Measurements from ENCODE around the gene ANGPTL7.

The ANGPTL7 gene

DNA sequence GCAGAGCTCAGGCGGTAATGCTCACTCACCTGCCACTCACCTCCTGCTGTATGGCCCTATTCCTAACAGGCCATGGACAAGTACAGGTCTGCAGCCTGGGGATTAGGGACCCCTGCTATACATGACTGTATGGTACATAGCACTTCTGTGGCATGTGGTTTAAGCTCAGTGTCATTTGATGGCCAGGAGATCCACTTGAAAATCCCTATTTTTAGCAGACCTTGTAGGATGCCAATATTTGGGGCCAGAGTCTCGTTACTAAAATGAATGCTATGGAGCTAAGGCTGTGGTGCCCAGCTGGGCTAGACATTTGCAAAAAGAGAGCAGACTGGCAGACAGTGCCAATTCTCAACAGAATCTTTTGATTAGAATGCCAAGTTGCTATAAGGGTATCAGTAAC lies 1.7 kb upstream of the ANGPTL7 start:
- Histone ChIP-seq H3K4me3 (ENCODE audit: low read length) (no peak overlapping the region), H3K27ac (ENCODE audit: low read depth, low read length) (no peak overlapping the region), H3K27me3 (ENCODE audit: insufficient read depth, low read length) (no peaks in the 10 kb centered on the region), H3K9me3 (ENCODE audit: insufficient read depth, low read depth, low read length) (no peaks in the 10 kb centered on the region), H3K36me3 (ENCODE audit: insufficient read depth, low read length) (peaks cover 71% of the 10 kb centered on the region), H3K4me1 (ENCODE audit: insufficient read depth, low read length) (peaks cover 9% of the 10 kb centered on the region; the same call in 1 of the 2 replicates), H3K9ac (ENCODE audit: low read depth, low read length) (no peak overlapping the region)
- WGBS: 92% methylated on average over 2 of the region's 2 CpGs

DNA sequence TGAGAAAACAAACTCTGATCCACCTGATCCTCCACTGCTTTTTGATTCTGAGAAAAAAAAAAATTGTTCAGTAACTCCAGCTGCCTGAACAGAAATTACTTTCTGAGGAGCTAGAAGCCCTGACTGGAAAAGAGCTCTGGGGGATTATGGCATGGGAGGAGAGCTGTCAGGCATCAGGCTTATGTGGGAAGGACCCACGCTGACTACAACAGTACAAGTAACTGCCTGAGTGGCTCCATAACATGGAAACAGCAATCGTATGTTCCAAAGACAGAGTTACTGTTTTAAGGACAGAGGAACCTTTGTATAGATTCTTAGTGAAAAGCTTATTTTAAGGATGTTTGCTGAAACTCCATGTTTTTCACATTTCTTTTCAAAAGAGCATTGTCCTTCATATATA lies 1.2 kb upstream of the ANGPTL7 start:
- H3K9ac ChIP-seq (ENCODE audit: low read depth, low read length): no peak overlapping the region
- H3K9me3 ChIP-seq (ENCODE audit: insufficient read depth, low read depth, low read length): no peaks in the 10 kb centered on the region
- no peak overlapping the region for H3K4me3 ChIP-seq (ENCODE audit: low read length)
- no peaks in the 10 kb centered on the region for H3K27me3 ChIP-seq (ENCODE audit: insufficient read depth, low read length)
- H3K36me3 ChIP-seq (ENCODE audit: insufficient read depth, low read length): peaks cover 70% of the 10 kb centered on the region
- H3K4me1 ChIP-seq (ENCODE audit: insufficient read depth, low read length): peaks cover 9% of the 10 kb centered on the region; the same call in 1 of the 2 replicates
- WGBS: 93% methylated on average over 2 of the region's 2 CpGs
- H3K27ac ChIP-seq (ENCODE audit: low read depth, low read length): no peak overlapping the region

DNA sequence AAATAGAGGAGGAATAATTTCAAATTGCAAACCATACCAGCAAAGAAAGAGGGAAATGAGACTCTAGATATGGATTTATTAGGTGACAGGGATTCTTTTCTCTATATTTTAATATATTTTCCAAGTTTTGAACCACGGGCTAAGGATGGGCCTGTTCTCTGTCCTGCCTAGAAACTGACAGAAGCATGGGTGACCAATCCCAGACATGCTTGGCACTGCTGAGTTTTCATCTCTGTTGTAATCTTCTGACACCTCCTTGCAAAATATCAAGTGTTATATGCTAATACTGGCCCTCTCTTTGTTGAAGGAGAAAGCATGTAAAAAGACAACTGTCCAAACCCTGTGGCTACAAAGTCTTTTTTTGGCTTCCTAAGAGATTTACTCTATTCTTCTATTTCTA lies 774 bp upstream of the ANGPTL7 start:
- no peak overlapping the region for H3K9ac ChIP-seq (ENCODE audit: low read depth, low read length)
- WGBS: 100% methylated on average over 1 of the region's 1 CpG
- peaks cover 73% of the 10 kb centered on the region for H3K36me3 ChIP-seq (ENCODE audit: insufficient read depth, low read length)
- H3K4me1 ChIP-seq (ENCODE audit: insufficient read depth, low read length): peaks cover 9% of the 10 kb centered on the region; the same call in 1 of the 2 replicates
- H3K9me3 ChIP-seq (ENCODE audit: insufficient read depth, low read depth, low read length): no peaks in the 10 kb centered on the region
- H3K27me3 ChIP-seq (ENCODE audit: insufficient read depth, low read length): no peaks in the 10 kb centered on the region
- no peak overlapping the region for H3K4me3 ChIP-seq (ENCODE audit: low read length)
- H3K27ac ChIP-seq (ENCODE audit: low read depth, low read length): no peak overlapping the region

DNA sequence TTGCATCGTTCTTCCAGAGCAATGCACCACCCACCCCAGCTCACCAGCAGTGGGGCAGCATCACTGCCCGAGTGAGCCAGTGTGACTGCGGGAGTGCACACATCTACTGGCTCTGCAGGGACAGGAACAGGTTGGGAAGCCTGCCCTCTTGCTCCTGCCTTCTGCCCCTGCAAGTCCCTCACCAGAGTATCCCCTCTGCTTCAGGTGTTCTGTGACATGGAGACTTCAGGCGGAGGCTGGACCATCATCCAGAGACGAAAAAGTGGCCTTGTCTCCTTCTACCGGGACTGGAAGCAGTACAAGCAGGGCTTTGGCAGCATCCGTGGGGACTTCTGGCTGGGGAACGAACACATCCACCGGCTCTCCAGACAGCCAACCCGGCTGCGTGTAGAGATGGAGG lies 4.2 kb downstream of the ANGPTL7 start:
- Histone ChIP-seq H3K36me3 (ENCODE audit: insufficient read depth, low read length) (peaks cover 85% of the 10 kb centered on the region), H3K27me3 (ENCODE audit: insufficient read depth, low read length) (no peaks in the 10 kb centered on the region), H3K4me3 (ENCODE audit: low read length) (no peak overlapping the region), H3K27ac (ENCODE audit: low read depth, low read length) (no peak overlapping the region), H3K9me3 (ENCODE audit: insufficient read depth, low read depth, low read length) (no peaks in the 10 kb centered on the region), H3K4me1 (ENCODE audit: insufficient read depth, low read length) (peaks cover 9% of the 10 kb centered on the region; the same call in 1 of the 2 replicates), H3K9ac (ENCODE audit: low read depth, low read length) (no peak overlapping the region)
- WGBS: 96% methylated on average over 11 of the region's 11 CpGs

DNA sequence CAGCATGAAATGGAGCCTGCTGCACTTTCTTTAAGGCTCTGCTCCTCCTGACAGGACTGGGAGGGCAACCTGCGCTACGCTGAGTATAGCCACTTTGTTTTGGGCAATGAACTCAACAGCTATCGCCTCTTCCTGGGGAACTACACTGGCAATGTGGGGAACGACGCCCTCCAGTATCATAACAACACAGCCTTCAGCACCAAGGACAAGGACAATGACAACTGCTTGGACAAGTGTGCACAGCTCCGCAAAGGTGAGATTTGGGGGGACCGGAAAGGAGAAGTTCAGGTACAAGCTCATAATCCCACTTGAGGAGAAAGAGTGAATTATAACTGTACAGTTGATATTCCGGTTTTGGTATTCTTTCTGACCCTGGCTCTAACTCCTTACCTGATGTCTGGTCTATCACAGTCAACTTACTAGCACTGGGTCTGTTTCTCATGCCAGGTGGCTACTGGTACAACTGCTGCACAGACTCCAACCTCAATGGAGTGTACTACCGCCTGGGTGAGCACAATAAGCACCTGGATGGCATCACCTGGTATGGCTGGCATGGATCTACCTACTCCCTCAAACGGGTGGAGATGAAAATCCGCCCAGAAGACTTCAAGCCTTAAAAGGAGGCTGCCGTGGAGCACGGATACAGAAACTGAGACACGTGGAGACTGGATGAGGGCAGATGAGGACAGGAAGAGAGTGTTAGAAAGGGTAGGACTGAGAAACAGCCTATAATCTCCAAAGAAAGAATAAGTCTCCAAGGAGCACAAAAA lies 5.4 kb downstream of the ANGPTL7 start:
- H3K4me3 ChIP-seq (ENCODE audit: low read length): no peak overlapping the region
- no peak overlapping the region for H3K27ac ChIP-seq (ENCODE audit: low read depth, low read length)
- H3K9me3 ChIP-seq (ENCODE audit: insufficient read depth, low read depth, low read length): no peaks in the 10 kb centered on the region
- no peaks in the 10 kb centered on the region; the same call in 1 of the 2 replicates for H3K4me1 ChIP-seq (ENCODE audit: insufficient read depth, low read length)
- 93% methylated on average over 14 of the region's 14 CpGs for WGBS
- H3K36me3 ChIP-seq (ENCODE audit: insufficient read depth, low read length): peaks cover 91% of the 10 kb centered on the region
- H3K27me3 ChIP-seq (ENCODE audit: insufficient read depth, low read length): no peaks in the 10 kb centered on the region
- no peak overlapping the region for H3K9ac ChIP-seq (ENCODE audit: low read depth, low read length)

DNA sequence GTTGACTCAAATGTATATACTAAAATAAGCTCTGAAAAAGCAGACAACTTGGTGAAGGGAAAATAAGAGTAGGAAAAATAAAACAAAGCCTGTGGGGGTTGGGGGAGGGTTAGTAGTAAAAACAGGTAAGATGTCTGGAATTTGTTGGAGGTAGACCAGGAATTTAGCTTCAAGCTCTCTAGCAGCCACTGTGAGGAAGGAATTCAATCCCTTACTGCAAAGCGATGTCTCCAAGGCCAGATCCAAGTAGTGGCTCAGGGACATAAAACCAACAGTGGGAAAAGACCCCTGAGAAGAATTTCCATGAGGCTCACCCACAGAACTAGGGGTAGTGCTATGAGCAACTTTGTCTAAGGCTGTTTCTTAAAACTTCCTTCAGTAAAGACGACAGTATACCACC lies 7.8 kb downstream of the ANGPTL7 start:
- peak overlapping the region; percentile 24; the same call in 1 of the 2 replicates for H3K9ac ChIP-seq (ENCODE audit: low read depth, low read length)
- no peaks in the 10 kb centered on the region for H3K9me3 ChIP-seq (ENCODE audit: insufficient read depth, low read depth, low read length)
- 96% methylated on average over 2 of the region's 2 CpGs for WGBS
- H3K27me3 ChIP-seq (ENCODE audit: insufficient read depth, low read length): no peaks in the 10 kb centered on the region
- H3K4me3 ChIP-seq (ENCODE audit: low read length): no peak overlapping the region
- no peaks in the 10 kb centered on the region; the same call in 1 of the 2 replicates for H3K4me1 ChIP-seq (ENCODE audit: insufficient read depth, low read length)
- peaks cover 89% of the 10 kb centered on the region for H3K36me3 ChIP-seq (ENCODE audit: insufficient read depth, low read length)
- no peak overlapping the region for H3K27ac ChIP-seq (ENCODE audit: low read depth, low read length)

DNA sequence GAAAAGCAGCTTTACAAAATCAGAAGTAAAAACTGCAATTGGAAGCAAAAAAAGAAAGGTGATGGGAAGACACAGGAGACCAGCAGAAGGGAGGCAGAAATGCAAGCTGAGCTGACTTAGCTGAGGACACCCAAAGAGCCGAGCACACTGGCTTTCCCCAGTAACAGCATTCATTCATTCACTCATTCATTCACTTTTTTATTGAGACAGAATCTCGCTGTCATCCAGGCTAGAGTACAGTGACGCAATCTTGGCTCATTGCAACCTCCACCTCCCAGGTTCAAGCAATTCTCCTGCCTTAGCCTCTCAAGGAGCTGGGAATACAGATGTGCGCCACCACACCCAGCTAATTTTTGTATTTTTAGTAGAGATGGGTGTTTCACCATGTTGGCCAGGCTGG lies 8.2 kb downstream of the ANGPTL7 start:
- Histone ChIP-seq H3K4me1 (ENCODE audit: insufficient read depth, low read length) (no peaks in the 10 kb centered on the region; the same call in 1 of the 2 replicates), H3K9me3 (ENCODE audit: insufficient read depth, low read depth, low read length) (no peaks in the 10 kb centered on the region), H3K9ac (ENCODE audit: low read depth, low read length) (peak overlapping the region; percentile 24; the same call in 1 of the 2 replicates), H3K27ac (ENCODE audit: low read depth, low read length) (no peak overlapping the region), H3K27me3 (ENCODE audit: insufficient read depth, low read length) (no peaks in the 10 kb centered on the region), H3K4me3 (ENCODE audit: low read length) (no peak overlapping the region), H3K36me3 (ENCODE audit: insufficient read depth, low read length) (peaks cover 90% of the 10 kb centered on the region)
- 96% methylated on average over 4 of the region's 4 CpGs for WGBS

DNA sequence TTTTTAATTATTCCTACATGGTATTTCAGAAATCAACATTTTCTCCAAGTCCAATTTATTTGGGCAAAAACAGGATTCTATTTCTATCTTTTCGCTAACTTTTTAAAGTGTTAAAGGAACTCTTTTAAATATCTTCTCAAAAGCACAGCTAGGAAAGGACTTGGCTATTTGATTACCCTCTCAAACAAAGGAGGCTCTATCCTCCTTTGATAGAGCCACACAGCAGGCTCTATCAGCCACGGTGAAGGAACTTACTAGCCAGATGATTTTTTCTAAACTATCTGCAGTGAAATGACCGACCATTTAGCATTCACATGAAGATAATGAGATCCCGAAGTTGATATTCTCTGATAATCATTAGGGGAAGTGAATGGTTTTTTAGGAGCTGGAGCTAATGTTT lies 9.1 kb downstream of the ANGPTL7 start:
- no peak overlapping the region for H3K4me3 ChIP-seq (ENCODE audit: low read length)
- H3K4me1 ChIP-seq (ENCODE audit: insufficient read depth, low read length): no peaks in the 10 kb centered on the region; the same call in 1 of the 2 replicates
- H3K27ac ChIP-seq (ENCODE audit: low read depth, low read length): no peak overlapping the region
- no peak overlapping the region for H3K9ac ChIP-seq (ENCODE audit: low read depth, low read length)
- no peaks in the 10 kb centered on the region for H3K27me3 ChIP-seq (ENCODE audit: insufficient read depth, low read length)
- peaks cover 90% of the 10 kb centered on the region for H3K36me3 ChIP-seq (ENCODE audit: insufficient read depth, low read length)
- 87% methylated on average over 4 of the region's 4 CpGs for WGBS
- H3K9me3 ChIP-seq (ENCODE audit: insufficient read depth, low read depth, low read length): no peaks in the 10 kb centered on the region

DNA sequence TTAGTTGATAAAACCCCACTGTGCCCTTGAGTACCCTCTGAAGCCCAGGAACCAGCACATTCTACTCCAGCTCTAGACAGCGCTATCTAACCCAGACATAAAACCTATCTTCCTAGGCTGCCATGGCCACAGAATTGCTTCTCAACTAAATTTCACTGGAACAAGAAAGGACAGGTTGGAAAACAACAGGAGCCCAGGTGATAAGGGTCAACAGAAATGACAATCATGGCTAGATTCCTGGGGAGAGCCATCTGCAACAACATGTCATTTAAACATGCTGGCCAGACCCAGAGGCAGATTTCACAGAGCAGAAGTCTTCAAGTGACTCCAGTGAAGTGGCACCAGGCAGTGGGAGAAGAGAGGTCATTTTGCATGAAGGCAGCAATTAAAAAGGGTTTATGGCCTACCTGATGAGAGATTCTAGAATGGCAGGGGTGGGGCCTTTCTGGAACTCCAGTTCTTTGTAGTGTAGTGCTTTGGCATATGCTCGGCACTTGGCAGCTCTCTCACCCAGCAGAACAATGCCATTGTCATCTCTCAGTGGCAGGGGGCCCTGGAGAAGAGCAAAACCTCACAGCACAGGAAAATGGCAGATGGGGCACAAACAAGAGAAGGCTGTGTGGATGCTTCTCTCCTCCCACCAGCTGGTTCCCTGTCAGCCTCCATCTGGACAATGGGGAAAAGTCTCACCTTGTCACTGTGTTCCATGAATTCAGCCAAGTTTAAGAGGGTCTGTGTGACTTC lies 9.9 kb downstream of the ANGPTL7 start:
- Histone ChIP-seq H3K27ac (ENCODE audit: low read depth, low read length) (no peak overlapping the region), H3K9me3 (ENCODE audit: insufficient read depth, low read depth, low read length) (no peaks in the 10 kb centered on the region), H3K9ac (ENCODE audit: low read depth, low read length) (no peak overlapping the region), H3K4me3 (ENCODE audit: low read length) (no peak overlapping the region), H3K27me3 (ENCODE audit: insufficient read depth, low read length) (no peaks in the 10 kb centered on the region), H3K36me3 (ENCODE audit: insufficient read depth, low read length) (peaks cover 90% of the 10 kb centered on the region), H3K4me1 (ENCODE audit: insufficient read depth, low read length) (no peaks in the 10 kb centered on the region; the same call in 1 of the 2 replicates)
- 88% methylated on average over 2 of the region's 2 CpGs for WGBS

DNA sequence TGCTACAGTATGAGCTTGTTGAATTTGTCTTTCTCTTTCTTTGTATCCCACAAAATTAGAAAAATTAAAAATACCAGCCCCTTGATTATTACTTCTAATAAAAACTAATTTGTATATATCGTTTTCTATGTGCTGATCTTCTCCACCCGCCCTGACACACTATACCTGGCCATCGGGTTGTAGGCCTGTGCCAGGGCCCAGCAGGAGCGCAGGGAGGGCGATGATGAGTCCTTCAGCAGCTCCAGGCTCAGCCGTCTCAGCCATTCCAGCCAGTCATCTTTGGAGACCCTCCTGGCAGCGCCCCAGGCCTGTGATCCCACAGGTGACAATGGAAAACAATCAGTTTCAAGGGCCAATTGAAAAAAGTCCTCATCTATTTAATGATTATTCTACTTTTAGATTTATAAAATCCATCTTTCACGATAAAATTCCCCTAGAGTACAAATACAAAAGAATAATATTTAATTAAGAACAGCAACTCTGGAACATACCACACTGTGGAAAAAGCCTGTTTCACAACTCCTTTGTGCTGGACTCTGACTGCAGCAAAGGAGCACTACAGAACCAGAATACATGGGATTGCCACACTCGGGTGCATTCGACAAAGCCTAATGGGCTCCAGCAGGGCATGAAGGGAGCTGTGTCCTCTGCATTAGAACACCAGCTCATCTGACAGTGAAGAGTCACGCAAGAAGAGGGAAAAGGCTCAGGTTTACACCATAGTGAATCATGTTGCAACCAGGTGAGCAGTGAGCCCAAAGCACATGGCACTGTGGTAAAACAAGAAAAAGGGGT lies 15.4 kb downstream of the ANGPTL7 start:
- Histone ChIP-seq H3K4me1 (ENCODE audit: insufficient read depth, low read length) (no peaks in the 10 kb centered on the region), H3K36me3 (ENCODE audit: insufficient read depth, low read length) (peaks cover 90% of the 10 kb centered on the region), H3K9me3 (ENCODE audit: insufficient read depth, low read depth, low read length) (no peaks in the 10 kb centered on the region), H3K4me3 (ENCODE audit: low read length) (no peak overlapping the region), H3K27ac (ENCODE audit: low read depth, low read length) (no peak overlapping the region), H3K9ac (ENCODE audit: low read depth, low read length) (no peak overlapping the region), H3K27me3 (ENCODE audit: insufficient read depth, low read length) (no peaks in the 10 kb centered on the region)
- WGBS: 96% methylated on average over 11 of the region's 11 CpGs
